Peyer's patch (tissue), 4 donors: ENCODE data around the gene SNX24.

Source experiments
- CTCF ChIP-seq, 6 experiments: fragments of 450-650 bp in 4 of 6; fragments of 200-600 bp in 2 of 6; sonication (generic) in 1 of 6; IDR thresholded peaks; one replicate each; pipeline ENCODE4 v1.5.1; 2017 to 2019; ENCODE audit warnings: antibody characterized with exemption in 6 of 6, mild to moderate bottlenecking in 3 of 6, moderate library complexity in 1 of 6
- POLR2A ChIP-seq, 2 donors: fragments of 450-650 bp; IDR thresholded peaks; one replicate each; pipeline ENCODE4 v1.5.1; 2017; ENCODE audit warnings: antibody characterized with exemption in 2 of 2, mild to moderate bottlenecking in 2 of 2, moderate library complexity in 2 of 2

GRCh38 chr5:123014689-123015088 is 169.3 kb downstream of the SNX24 start:
- no peak for TF ChIP-seq CTCF (IDR thresholded peaks at IDR 0.05)
- TF ChIP-seq POLR2A (IDR thresholded peaks at IDR 0.05), result no peak
